Fibroblast of skin of left quadriceps (primary cell): Measurements from ENCODE around the gene TM6SF1.

ENCODE experiments used
- DNase-seq, 2 experiments: peaks; one replicate each; pipeline ENCODE4 v3.0.0-alpha.2; 2013; ENCODE audit warnings: low read depth in 2 of 2

The TM6SF1 gene

DNA sequence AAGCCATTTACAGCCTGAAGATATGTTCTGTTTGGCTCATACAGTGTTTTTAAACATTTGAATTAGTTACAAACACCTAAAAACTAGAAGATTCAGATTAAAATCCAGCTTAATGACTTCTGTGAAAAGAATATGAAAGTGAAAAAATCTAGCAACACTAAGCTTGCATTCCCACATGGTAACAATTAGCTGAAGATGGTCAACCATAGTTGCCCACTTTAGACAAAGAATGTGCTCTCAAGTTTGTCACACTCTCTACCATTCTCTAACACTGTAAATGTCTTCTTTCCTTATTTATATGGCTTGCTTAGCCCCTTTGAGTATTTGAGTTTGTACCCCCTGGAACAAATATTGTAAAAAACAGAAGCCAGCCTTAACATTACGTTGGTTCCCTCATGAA, 67.4 kb downstream of the TM6SF1 start:
- peak; percentile 7 for DNase-seq

DNA sequence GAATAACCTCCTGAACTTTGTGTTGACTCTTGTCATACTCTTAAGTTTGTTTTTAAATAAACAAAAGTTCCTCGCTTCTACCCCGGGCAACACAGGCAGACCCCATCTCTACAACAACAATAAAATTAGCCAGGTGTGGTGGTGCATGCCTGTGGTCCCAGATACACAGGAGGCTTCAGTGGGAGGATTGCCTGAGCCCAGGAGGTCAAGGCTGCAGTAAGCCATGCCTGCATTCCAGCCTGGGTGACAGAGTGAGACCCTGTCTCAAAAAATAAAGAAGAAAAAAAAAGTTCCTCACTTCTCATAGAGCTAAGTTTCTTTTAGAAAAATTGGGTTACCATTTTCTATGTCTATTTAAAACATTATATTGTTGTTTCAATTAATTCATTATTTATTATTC, 70.9 kb downstream of the TM6SF1 start:
- no peak for DNase-seq

DNA sequence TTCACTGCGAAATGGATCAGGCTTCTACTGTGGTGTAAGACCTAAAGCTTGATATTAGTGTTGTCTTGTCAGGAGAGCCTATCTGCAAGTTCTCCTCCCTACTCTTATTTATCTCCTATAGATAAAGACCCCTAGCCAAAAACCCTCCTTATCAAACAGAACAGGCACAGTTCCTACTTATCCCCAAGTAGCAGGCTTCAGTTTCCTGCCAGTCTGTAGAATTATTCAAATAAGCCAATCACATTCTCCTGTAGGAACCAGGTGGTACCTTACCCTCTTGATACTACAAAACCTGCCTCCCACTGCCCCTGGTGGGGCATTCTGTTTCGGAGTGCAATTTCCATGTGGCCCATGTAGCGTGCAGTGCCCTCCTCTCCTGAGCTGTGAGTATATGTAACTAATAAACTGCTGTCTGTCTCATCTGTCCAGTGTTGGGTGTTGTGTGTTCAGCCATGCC, 71.5 kb downstream of the TM6SF1 start:
- no peak for DNase-seq

DNA sequence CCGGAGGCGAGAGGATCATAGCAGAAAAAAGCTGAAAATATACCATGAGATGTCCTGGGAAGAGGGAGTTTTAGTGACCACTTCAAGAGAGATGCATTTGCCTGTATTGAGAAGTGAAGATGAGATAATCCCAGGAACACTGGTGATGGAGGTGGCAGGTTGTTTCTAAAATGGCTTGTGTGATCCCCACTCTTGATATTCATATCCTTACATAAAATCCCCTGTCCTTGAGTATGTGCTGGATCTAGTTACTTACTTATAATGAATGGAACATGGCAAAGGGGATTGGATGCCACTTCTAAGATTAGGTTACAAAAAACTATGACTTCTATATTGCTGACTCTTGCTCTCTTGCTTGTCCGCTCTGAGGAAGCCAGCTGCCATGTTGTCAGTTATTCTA, 78.1 kb downstream of the TM6SF1 start:
- DNase-seq = no peak
